ENCODE data around the gene UCK2.

UCK2 gene

DNA sequence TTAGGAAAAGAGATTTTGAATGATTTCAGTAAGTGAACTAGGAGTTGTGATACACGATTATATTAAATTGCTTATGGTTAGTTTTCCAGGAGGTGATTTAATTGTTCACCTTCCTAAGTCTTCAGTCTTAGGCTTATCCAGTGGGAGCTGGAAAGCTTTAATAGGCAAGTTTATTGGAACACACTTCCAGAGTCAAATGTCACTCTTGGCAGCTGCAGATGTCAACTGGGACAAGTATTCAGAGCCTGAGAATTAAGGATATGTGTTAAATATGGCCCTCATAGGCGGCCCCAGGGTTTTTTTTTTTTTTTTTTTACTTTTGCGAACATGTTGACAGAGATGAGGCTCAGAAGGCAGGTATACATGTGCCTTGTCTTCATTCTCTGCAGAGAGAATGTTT, 29.2 kb downstream of the UCK2 start:
- DNase-seq: no peak

GRCh38 chr1:165857046-165857801, 29.8 kb downstream of the UCK2 start:
- DNase-seq: no peak

DNA sequence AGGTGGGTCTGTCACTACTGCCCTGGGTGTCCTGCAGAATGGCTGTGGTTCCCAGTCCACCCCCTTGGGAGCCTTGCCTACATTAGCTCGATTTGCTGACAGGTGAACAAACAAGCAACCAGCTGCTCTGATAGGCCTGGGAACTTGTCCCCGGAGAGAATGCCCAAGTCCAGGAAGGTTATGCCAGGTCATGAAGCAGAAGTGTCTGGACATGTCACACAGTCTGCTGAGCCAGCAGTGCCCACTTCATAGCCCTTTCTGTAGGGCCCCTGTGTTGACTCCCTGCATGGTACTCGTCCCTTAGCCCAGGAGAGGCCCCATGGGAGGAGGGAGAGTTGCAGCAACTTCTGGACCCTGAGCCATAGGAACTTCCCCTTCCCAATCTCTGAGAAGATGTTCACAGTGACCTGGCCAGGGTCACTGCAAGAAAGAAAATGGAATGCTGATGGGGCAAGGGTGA, 31.0 kb downstream of the UCK2 start:
- DNase-seq: no peak

DNA sequence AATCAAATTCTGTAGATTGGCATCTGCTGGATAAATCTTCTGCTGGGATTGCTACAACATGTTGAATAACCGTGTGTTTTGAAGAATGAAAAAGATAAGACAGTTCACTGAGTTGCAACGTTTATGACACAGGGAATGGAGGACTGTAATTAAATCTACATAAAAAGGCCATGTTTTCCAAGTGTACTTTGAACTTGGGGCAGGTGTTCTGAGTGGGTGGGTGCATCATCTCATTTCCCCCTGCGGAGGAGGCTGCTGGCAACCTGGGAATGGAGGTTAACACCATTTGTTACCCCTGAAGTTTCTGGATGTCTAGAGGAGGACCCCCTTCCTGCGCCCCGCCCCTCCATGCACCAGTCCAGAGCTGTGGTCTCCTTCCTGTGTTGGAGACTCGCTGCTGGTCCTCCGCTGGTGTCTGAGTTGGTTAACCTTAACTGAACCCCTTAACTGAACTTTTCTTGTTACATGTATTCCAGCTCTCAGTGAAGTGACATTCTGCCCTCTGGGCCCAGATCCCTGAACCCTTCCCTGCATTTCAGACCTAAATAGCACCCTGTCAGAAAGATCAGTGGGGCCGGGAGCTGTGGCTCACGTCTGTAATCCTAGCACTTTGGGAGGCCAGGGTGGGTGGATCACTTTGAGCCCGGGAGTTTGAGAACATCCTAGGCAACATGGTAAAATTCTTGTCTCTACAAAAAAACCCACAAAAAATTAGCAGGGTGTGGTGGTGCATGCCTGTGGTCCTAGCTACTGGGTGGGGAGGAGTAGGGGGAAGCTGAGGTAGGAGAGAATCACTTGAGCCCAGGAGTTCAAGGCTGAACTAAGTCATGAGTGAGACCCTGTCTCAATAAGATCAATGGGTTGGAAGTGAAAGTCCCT, 31.8 kb downstream of the UCK2 start:
- no peak for DNase-seq

- no peak for DNase-seq
Observed at GRCh38 chr1:165860065-165860464, 32.7 kb downstream of the UCK2 start.

DNA sequence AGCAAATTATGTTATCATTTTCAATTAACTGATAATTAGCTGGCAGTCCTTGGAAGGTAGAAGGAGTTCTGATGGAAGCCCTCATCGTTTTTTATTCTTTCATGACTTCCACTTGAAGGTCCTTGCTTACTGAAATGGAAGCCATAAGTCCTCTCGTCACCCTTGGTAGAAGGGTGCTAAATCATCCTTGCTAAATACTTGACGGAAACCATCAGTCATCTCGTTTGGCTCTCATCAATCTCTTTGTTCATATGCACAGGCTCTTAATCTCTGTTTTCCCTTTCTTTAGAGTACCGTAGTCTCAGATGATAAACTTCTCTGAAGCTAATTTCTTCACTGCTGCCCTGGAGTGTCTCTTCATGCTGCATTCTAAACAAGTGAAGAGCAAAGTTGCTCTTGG, 34.5 kb downstream of the UCK2 start:
- DNase-seq: no peak

GRCh38 chr1:165862448-165862847, 35.0 kb downstream of the UCK2 start:
- DNase-seq: no peak

GRCh38 chr1:165863346-165863745, 35.9 kb downstream of the UCK2 start:
- DNase-seq: no peak

GRCh38 chr1:165865633-165866340, 38.4 kb downstream of the UCK2 start:
- DNase-seq: no peak

DNA sequence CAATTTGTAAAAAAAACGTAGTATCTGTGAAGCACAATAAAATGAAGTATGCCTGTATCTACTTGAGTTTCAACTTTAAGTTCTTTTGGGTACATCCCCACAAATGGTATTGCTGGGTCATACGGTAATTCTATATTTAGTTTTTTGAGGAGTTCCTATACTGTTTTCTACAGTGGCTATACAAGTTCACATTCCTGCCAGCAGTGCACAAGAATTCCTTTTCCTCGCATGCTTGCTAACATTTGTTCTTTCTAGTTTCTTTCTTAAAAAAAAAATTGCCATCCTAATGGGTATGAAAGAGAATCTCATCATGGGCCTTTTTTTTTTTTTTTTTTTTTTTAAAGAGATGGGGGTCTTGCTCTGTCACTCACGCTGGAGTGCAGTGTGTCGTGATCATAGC, 41.9 kb downstream of the UCK2 start:
- no peak for DNase-seq

- DNase-seq: no peak
Observed at GRCh38 chr1:165871311-165872067, 44.1 kb downstream of the UCK2 start.

DNA sequence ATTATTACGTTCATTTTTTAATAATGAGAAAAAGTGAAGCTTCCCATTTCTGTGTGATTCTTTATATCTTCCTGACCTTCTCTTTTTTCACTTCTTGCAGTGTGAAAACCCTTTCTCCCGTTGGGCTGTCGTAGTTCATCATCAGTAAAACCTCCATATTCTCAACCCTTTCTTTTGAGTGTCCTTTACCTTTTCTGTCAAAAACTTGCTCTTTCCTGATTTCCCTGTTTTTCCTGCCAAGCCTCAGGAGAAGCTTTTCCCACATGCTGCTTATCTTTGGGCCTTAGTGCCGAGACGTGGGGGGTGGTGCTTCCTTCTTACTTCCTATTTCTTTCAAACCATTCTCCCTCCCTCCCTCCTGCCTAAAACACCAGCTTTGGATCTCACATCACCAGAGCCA, 46.1 kb downstream of the UCK2 start:
- no peak for DNase-seq

GRCh38 chr1:165874643-165875042, 47.2 kb downstream of the UCK2 start:
- no peak for DNase-seq

- DNase-seq: no peak
Observed at GRCh38 chr1:165875171-165875570, 47.8 kb downstream of the UCK2 start.

DNA sequence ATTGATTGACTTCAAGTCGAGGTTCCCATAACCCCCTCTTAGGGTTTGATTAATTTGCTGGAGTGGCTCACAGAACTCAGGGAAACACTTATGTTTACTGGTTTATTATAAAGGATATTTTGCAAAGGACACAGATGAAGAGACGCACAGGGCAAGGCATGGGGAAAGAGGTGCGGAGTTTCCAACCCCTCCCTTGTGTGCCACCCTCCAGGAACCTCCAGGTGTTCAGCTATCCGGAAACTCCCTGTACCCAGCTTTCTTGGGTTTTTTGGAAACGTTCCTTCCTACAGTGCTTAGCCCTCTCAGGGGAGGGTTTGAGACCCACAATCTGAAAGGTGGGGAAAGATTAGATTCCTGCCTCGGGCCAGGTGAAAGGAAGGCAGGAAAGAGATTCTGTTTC, 48.2 kb downstream of the UCK2 start:
- no peak for DNase-seq

- no peak for DNase-seq
Observed at GRCh38 chr1:165876121-165876520, 48.7 kb downstream of the UCK2 start.

- no peak for DNase-seq
Observed at GRCh38 chr1:165877411-165877810, 50.0 kb downstream of the UCK2 start.

GRCh38 chr1:165877940-165878556, 50.6 kb downstream of the UCK2 start:
- no peak for DNase-seq

DNA sequence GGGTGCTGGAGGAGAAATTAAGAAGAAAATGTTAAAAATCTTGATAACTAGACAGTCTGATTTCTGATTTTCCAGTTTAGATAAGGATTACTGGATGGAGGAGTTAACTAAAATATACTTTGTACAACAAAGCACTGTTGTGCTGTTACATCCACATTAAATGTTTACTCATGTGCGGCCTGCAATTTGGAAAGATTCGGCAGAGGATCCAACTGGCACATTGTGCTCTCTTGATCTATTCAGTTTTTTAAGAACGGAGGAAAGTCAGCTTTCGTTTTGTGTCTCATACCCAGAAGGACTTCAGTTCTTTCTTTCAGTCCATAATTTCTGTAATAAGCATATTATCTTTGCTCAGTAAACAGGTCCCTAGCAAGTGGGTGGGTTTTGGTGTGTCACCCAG, 52.5 kb downstream of the UCK2 start:
- DNase-seq: no peak

GRCh38 chr1:165880993-165881392, 53.6 kb downstream of the UCK2 start:
- DNase-seq: no peak

DNA sequence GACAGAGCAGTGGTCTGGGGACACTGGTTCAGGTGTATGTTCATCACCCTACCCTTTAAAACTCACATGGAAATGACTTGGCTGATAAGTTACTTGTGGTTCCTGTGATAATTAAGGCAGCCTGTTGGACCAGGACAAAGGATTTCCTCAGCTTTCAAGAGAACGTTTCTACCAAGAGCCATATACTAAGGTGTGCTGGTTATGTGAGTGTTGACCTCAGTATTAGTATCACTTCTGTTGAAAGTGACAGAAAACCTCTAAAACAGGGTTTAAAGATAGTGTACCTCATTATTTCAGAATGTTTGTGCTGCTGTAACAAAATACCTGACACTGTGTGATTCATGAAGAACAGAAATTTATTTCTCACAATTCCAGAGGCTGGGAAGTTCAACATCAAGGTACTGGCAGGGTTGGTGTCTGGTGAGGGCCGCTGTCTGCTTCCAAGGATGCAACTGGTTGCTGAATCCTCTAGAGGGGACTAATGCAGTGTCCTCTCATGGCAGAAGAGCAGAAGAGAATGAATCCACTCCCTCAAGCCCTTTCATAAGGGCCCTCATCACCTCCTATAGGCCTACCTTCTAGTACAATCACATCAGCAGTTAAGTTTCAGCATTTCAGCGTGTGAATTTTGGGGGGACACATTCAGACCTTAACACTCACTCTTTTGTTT, 54.9 kb downstream of the UCK2 start:
- no peak for DNase-seq

DNA sequence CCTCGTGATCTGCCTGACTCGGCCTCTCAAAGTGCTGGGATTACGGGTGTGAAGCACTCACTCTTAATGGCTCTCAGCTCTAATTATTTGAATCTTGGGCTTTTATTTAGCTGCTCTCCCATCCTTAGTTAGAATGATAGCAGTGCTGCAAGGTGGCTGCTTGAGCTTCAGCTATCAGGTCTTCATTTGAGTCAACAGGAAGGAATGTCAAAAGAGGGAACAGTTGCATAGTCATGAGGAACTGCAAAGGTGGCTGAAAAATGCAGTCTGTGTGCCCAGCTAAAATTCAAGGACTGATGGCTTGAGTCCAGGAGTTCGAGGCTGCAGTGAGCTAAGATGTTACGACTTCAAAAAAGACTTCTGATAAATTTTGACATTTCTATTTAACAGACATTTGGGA, 55.6 kb downstream of the UCK2 start:
- no peak for DNase-seq

Measured in NCI-H1417 treated with DMSO at 0.1 percent for 48 hours (cell line).